ENCODE data around the gene AGRP. TPM values are rescaled to one million over a fixed set of nuclear protein-coding genes. Genes with fewer than 3 reads are reported as not detected.

The AGRP gene
- total and polyA plus RNA-seq, 7 donors, result not detected

GRCh38 chr16:67435758-67436164, 47.6 kb downstream of the AGRP start:
- Histone ChIP-seq H3K36me3 (peaks cover 0 to 42% (median 24%) of the 10 kb centered on the region in 4 donors), H3K27me3 (no peaks in the 10 kb centered on the region), H3K9me3 (no peaks in the 10 kb centered on the region), H3K27ac (no peak overlapping the region), H3K4me3 (no peak overlapping the region), H3K4me1 (peaks cover 0 to 14% (median 12%) of the 10 kb centered on the region in 4 donors)
- no peak for DNase-seq
- 92 to 93% methylated on average over 16 of the region's 16 CpGs for WGBS, 2 donors
- no peak for TF ChIP-seq EP300 (IDR thresholded peaks at IDR 0.05)
- no peak for TF ChIP-seq POLR2A (IDR thresholded peaks at IDR 0.05)
- no peak for TF ChIP-seq POLR2AphosphoS5 (IDR thresholded peaks at IDR 0.05)
- TF ChIP-seq CTCF (IDR thresholded peaks at IDR 0.05), result no peak
- intact Hi-C loops (cut with DNase I), result no loop called here

- Histone ChIP-seq H3K27ac (no peak overlapping the region), H3K27me3 (peaks cover 6 to 17% (median 11%) of the 10 kb centered on the region in 3 donors), H3K4me3 (no peak overlapping the region), H3K4me1 (peaks cover 0 to 25% (median 24%) of the 10 kb centered on the region in 4 donors), H3K36me3 (peaks cover 0 to 19% (median 10%) of the 10 kb centered on the region in 4 donors), H3K9me3 (no peaks in the 10 kb centered on the region)
- DNase-seq, result no peak
- WGBS, 2 donors, result 60 to 86% methylated on average over 5 of the region's 5 CpGs
- TF ChIP-seq EP300 (IDR thresholded peaks at IDR 0.05) (no peak), POLR2A (IDR thresholded peaks at IDR 0.05) (no peak), CTCF (IDR thresholded peaks at IDR 0.05) (no peak), POLR2AphosphoS5 (IDR thresholded peaks at IDR 0.05) (no peak)
- intact Hi-C loops (cut with DNase I), result loop anchor here (2.0 kb wide), 1 partner anchor 22 kb away; no protein-coding TSS in a partner anchor
These were observed 50.1 kb downstream of the AGRP start for GRCh38 chr16:67433131-67433719.

Other genes with a start within 250 kb of the AGRP start
- 10 to 100 TPM in 2 of 4 donors, 1 to 10 TPM in 2; 6.7 to 17.1 (median 11.5) TPM for gene FHOD1, start 236.1 kb downstream of the AGRP start, total RNA-seq
- gene FHOD1, start 236.1 kb downstream of the AGRP start, polyA plus RNA-seq, result 10 to 100 TPM in 1 of 3 donors, 1 to 10 TPM in 2; 4.8 to 25.2 (median 5.5) TPM
- 1 to 10 TPM in 2 of 4 donors, under 1 TPM in 1, not detected in 1; 0.68 to 6.1 (median 1.1) TPM for gene SLC9A5, start 234.6 kb downstream of the AGRP start, total RNA-seq
- under 1 TPM in 2 of 3 donors, not detected in 1; 0.46 to 0.99 TPM for gene SLC9A5, start 234.6 kb downstream of the AGRP start, polyA plus RNA-seq
- gene PLEKHG4, start 204.0 kb downstream of the AGRP start, total RNA-seq, result 1 to 10 TPM; 1.4 to 6.2 (median 3.7) TPM
- gene PLEKHG4, start 204.0 kb downstream of the AGRP start, polyA plus RNA-seq, result 1 to 10 TPM; 3.0 to 7.9 (median 3.5) TPM
- under 1 TPM in 1 of 4 donors, not detected in 3; under 0.01 TPM for gene KCTD19, start 156.8 kb downstream of the AGRP start, total RNA-seq
- gene KCTD19, start 156.8 kb downstream of the AGRP start, polyA plus RNA-seq, result under 1 TPM in 1 of 3 donors, not detected in 2; 0.04 TPM
- gene LRRC36, start 156.7 kb downstream of the AGRP start, total RNA-seq, result under 1 TPM in 1 of 4 donors, not detected in 3; 0.55 TPM
- gene LRRC36, start 156.7 kb downstream of the AGRP start, polyA plus RNA-seq, result under 1 TPM in 1 of 3 donors, not detected in 2; 0.74 TPM
- 10 to 100 TPM in 3 of 4 donors, 1 to 10 TPM in 1; 8.1 to 27.4 (median 16.9) TPM for gene TPPP3, start 90.0 kb downstream of the AGRP start, total RNA-seq
- 10 to 100 TPM in 1 of 3 donors, 1 to 10 TPM in 2; 2.4 to 13.6 (median 8.6) TPM for gene TPPP3, start 90.0 kb downstream of the AGRP start, polyA plus RNA-seq
- 10 to 100 TPM; 12.7 to 18.3 (median 16.1) TPM for gene ZDHHC1, start 67.1 kb downstream of the AGRP start, total RNA-seq
- gene ZDHHC1, start 67.1 kb downstream of the AGRP start, polyA plus RNA-seq, result 1 to 10 TPM; 4.2 to 6.6 (median 4.4) TPM
- 1 to 10 TPM in 2 of 4 donors, under 1 TPM in 1, not detected in 1; 0.14 to 3.9 (median 1.4) TPM for gene HSD11B2, start 52.4 kb downstream of the AGRP start, total RNA-seq
- 100 to 1,000 TPM in 1 of 3 donors, 10 to 100 TPM in 2; 88.3 to 353 (median 90.4) TPM for gene HSD11B2, start 52.4 kb downstream of the AGRP start, polyA plus RNA-seq
- gene ATP6V0D1, start 2.4 kb downstream of the AGRP start, total RNA-seq, result 100 to 1,000 TPM in 2 of 4 donors, 10 to 100 TPM in 2; 70.3 to 112 (median 93.6) TPM
- gene ATP6V0D1, start 2.4 kb downstream of the AGRP start, polyA plus RNA-seq, result 100 to 1,000 TPM; 214 to 287 (median 231) TPM
- 10 to 100 TPM; 23.9 to 60.9 (median 35.2) TPM for gene RIPOR1, start 45.3 kb upstream of the AGRP start, total RNA-seq
- gene RIPOR1, start 45.3 kb upstream of the AGRP start, polyA plus RNA-seq, result 10 to 100 TPM; 10.2 to 26.7 (median 11.8) TPM
- 10 to 100 TPM; 29.2 to 45.7 (median 35.8) TPM for gene CTCF, start 79.0 kb upstream of the AGRP start, total RNA-seq
- 10 to 100 TPM; 25.8 to 28.8 (median 27.5) TPM for gene CTCF, start 79.0 kb upstream of the AGRP start, polyA plus RNA-seq
- 1 to 10 TPM in 1 of 4 donors, under 1 TPM in 3; 0.36 to 1.5 (median 0.75) TPM for gene CARMIL2, start 161.6 kb upstream of the AGRP start, total RNA-seq
- 10 to 100 TPM in 1 of 3 donors, under 1 TPM in 1, not detected in 1; 0.23 to 20.7 TPM for gene CARMIL2, start 161.6 kb upstream of the AGRP start, polyA plus RNA-seq
- gene ACD, start 176.7 kb upstream of the AGRP start, total RNA-seq, result 10 to 100 TPM; 13.9 to 20.6 (median 18.7) TPM
- 10 to 100 TPM in 1 of 3 donors, 1 to 10 TPM in 2; 7.4 to 19.3 (median 9.6) TPM for gene ACD, start 176.7 kb upstream of the AGRP start, polyA plus RNA-seq
- gene PARD6A, start 177.4 kb upstream of the AGRP start, total RNA-seq, result 10 to 100 TPM; 12.8 to 16.6 (median 14.0) TPM
- 1 to 10 TPM; 4.2 to 8.3 (median 4.4) TPM for gene PARD6A, start 177.4 kb upstream of the AGRP start, polyA plus RNA-seq
- gene ENKD1, start 183.2 kb upstream of the AGRP start, total RNA-seq, result 10 to 100 TPM; 21.0 to 27.0 (median 23.2) TPM
- gene ENKD1, start 183.2 kb upstream of the AGRP start, polyA plus RNA-seq, result 10 to 100 TPM in 1 of 3 donors, 1 to 10 TPM in 2; 6.9 to 16.2 (median 9.0) TPM
- 10 to 100 TPM in 3 of 4 donors, 1 to 10 TPM in 1; 8.6 to 26.1 (median 21.9) TPM for gene C16orf86, start 183.3 kb upstream of the AGRP start, total RNA-seq
- gene C16orf86, start 183.3 kb upstream of the AGRP start, polyA plus RNA-seq, result 1 to 10 TPM in 2 of 3 donors, under 1 TPM in 1; 0.46 to 5.0 (median 1.8) TPM
- 10 to 100 TPM in 2 of 4 donors, 1 to 10 TPM in 2; 8.1 to 19.1 (median 11.1) TPM for gene GFOD2, start 235.8 kb upstream of the AGRP start, total RNA-seq
- gene GFOD2, start 235.8 kb upstream of the AGRP start, polyA plus RNA-seq, result 10 to 100 TPM; 13.8 to 19.5 (median 15.5) TPM

All from sigmoid colon (tissue), 7 donors.